Stimulated activated CD4-positive, alpha-beta T cell treated with anti-CD3 and anti-CD28 coated beads, Interleukin-4, amount 100 ng/mL, for 4 hours (primary cell): ENCODE results near the gene SIK1.

Experiments
- DNase-seq, 2 experiments: peaks; one replicate each; pipeline ENCODE4 v3.0.0-alpha.2; 2020

SIK1 gene

DNA sequence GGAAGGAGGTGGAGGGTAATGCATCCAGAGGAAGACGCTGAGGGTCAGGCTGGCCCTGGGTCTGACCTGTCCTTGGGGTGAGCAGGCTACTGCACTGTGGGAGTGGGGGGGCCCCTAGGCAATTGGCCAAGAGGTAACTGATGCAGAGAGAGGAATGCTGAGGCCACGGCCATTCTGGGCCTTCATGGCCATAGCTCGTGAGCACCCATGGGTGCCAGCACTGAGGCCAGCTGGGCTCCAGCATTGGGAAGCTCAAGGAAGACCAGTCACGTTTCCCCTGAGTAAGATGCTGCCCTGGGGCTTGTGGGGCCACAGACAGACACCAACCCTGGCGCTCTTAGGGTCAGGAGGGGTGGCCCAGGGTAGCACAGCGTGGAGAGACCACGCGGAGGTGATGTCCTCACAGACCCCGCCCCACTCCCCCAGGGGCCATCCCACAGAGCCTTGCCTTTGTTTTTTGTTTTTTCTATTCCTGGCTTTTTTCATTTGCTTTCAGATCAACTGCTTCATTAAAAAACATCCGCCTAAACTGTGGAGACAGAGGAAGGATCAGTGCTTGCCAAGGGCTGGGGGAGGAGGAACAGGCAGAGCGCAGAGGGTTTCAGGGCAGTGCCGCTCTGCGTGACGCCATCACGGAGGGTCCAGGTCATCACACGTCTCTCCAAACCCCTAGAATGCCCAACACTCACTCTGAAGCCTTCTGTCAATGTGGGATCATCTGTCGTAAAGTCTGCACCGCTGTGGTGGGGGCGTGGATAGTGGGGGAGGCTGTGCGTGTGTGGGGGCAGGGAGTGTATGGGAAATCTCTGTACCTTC is 61.1 kb downstream of the SIK1 start:
- DNase-seq: no peak

DNA sequence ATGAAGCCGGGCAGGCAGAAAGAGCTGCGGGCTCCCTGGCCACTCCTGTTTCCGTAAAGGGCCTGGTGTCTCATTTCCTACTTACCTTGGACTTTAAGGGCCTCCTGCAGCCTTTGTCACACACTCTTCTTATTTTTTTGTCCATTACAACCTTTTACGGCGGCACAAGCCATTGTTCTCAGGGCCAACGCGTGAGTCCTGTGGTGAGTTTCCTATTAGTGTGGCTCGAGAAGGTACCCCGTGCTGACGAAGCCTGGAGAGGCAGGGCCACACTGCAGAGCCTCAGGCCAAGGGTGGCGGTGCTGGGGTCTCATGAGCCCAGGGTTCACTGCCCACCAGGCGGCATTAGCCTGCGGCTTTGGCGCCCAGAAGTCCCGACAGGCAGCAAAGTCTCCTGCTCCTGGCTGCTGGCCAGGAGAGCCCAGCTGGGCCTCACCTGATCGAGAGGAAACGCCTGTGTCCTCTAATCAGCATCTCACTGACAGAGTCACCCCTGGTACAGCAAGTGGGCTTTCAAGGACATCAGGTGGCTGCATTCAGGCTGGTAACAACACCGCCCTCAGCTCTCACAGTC is 62.0 kb downstream of the SIK1 start:
- DNase-seq: no peak
